Endothelial cell of umbilical vein (primary cell): ENCODE results near the gene DUSP2. TPM values are rescaled to one million over a fixed set of nuclear protein-coding genes. Genes with fewer than 3 reads are reported as not detected.

ENCODE experiments used
- BruUV-seq: library from RNA; stranded (reverse); fragments of 400-500 nt; replicated peaks from 2 replicates; lab custom pipeline; 2021; lab: Mats Ljungman, UMichigan
- CTCF ChIA-PET: fragments of 300-600, 350-600 bp; sonication (Branson Sonifier 250); formaldehyde crosslinking; loops from one replicate; lab custom pipeline; 2021; ENCODE audit warnings: antibody characterized with exemption, inconsistent platforms; lab: Charles Lee
- POLR2A ChIA-PET: fragments of 300-600, 350-600 bp; sonication (Branson Sonifier 250); formaldehyde crosslinking; loops from one replicate; lab custom pipeline; 2021; ENCODE audit warnings: antibody characterized with exemption, inconsistent platforms; lab: Charles Lee
- DNase-seq: peaks from one replicate; pipeline ENCODE4 v3.0.0-alpha.2; 2011; ENCODE audit warnings: low read depth, low spot score
- FAIRE-seq: peaks from 2 replicates; lab custom pipeline; 2011; peaks lifted over from hg19 to GRCh38; lab: Jason Lieb, UNC
- H2AFZ ChIP-seq: 2 replicates; pipeline ENCODE4 v1.6.0; 2012; ENCODE audit warnings: low read depth, low read length, control low read depth, inconsistent platforms
- H3K27ac ChIP-seq: 2 replicates; pipeline ENCODE4 v1.5.1; 2011; ENCODE audit warnings: low read depth, mild to moderate bottlenecking, control low read depth, low read length, moderate library complexity; ENCODE audit not compliant: insufficient read depth
- H3K27me3 ChIP-seq, 2 experiments: 2 replicates each; pipeline versions ENCODE4 v1.6.0 to v1.6.1; 2011; ENCODE audit warnings: low read length in 2 of 2, mixed read lengths in 1 of 2; ENCODE audit not compliant: control insufficient read depth in 2 of 2, insufficient read depth in 2 of 2
- H3K36me3 ChIP-seq, 2 experiments: 2 replicates in 1 of 2; 3 replicates in 1 of 2; pipeline ENCODE4 v1.5.1; 2011; ENCODE audit warnings: low read length in 2 of 2, mild to moderate bottlenecking in 1 of 2, moderate library complexity in 1 of 2; ENCODE audit not compliant: control insufficient read depth in 2 of 2, insufficient read depth in 2 of 2; ENCODE audit errors: extremely low read depth in 1 of 2
- H3K4me1 ChIP-seq: 3 replicates; pipeline ENCODE4 v1.5.1; 2011; ENCODE audit warnings: mild to moderate bottlenecking, low read length; ENCODE audit not compliant: control insufficient read depth, insufficient read depth; ENCODE audit errors: extremely low read depth
- H3K4me2 ChIP-seq: 2 replicates; pipeline ENCODE4 v1.6.1; 2011; ENCODE audit warnings: low read length, control low read depth, mixed read lengths; ENCODE audit not compliant: insufficient read depth
- H3K4me3 ChIP-seq, 3 experiments: fragments of 200-600 bp in 1 of 3; sonication (generic), shearing (Covaris generic) in 1 of 3; replicated peaks in 1 of 3; 2 replicates each; pipeline ENCODE4 v1.5.1; 2011 to 2016; ENCODE audit warnings: control low read depth in 3 of 3, low read length in 3 of 3, mild to moderate bottlenecking in 2 of 3, inconsistent platforms in 1 of 3, low read depth in 1 of 3, moderate library complexity in 1 of 3; ENCODE audit not compliant: insufficient read depth in 1 of 3
- H3K79me2 ChIP-seq: 2 replicates; pipeline ENCODE4 v1.6.0; 2012; ENCODE audit warnings: low read length, inconsistent platforms; ENCODE audit not compliant: control insufficient read depth, insufficient read depth
- H3K9ac ChIP-seq: replicated peaks from 2 replicates; pipeline ENCODE3; 2011; ENCODE audit warnings: low read length, control low read depth; ENCODE audit not compliant: insufficient read depth; ENCODE audit errors: extremely low read depth
- H3K9me1 ChIP-seq: replicated peaks from 3 replicates; pipeline ENCODE4 v1.6.0; 2011; ENCODE audit warnings: mild to moderate bottlenecking, low read length; ENCODE audit not compliant: control insufficient read depth, insufficient read depth; ENCODE audit errors: extremely low read depth
- H3K9me3 ChIP-seq: replicated peaks from 2 replicates; pipeline ENCODE4 v1.5.1; 2012; ENCODE audit warnings: low read length, inconsistent platforms; ENCODE audit not compliant: control insufficient read depth, insufficient read depth
- H4K20me1 ChIP-seq: replicated peaks from 2 replicates; pipeline ENCODE3; 2011; ENCODE audit warnings: mild to moderate bottlenecking, low read length; ENCODE audit not compliant: control insufficient read depth, insufficient read depth; ENCODE audit errors: extremely low read depth
- CTCF ChIP-seq, 2 donors: IDR thresholded peaks; 1 replicate in 1 of 2; 2 replicates in 1 of 2; pipeline ENCODE4 v1.5.1; 2011; ENCODE audit warnings: low read length in 2 of 2, mild to moderate bottlenecking in 2 of 2, moderate library complexity in 2 of 2, control low read depth in 1 of 2, inconsistent platforms in 1 of 2, low read depth in 1 of 2; ENCODE audit not compliant: insufficient read depth in 1 of 2; ENCODE audit errors: extremely low read depth in 1 of 2
- EZH2 ChIP-seq: IDR thresholded peaks from 2 replicates; pipeline ENCODE4 v1.6.1; 2012; ENCODE audit warnings: borderline replicate concordance, low read depth, mild to moderate bottlenecking, moderate library complexity, low read length, inconsistent platforms; ENCODE audit not compliant: severe bottlenecking
- FOS ChIP-seq: IDR thresholded peaks from 2 replicates; pipeline ENCODE4 v1.6.1; 2011; ENCODE audit warnings: mild to moderate bottlenecking, low read length, moderate library complexity, borderline replicate concordance; ENCODE audit not compliant: insufficient read depth
- GATA2 ChIP-seq: IDR thresholded peaks from 2 replicates; pipeline ENCODE4 v1.7.0; 2011; ENCODE audit warnings: low read depth, mild to moderate bottlenecking, moderate library complexity, mixed read lengths, low read length; ENCODE audit not compliant: insufficient read length, insufficient read depth
- JUN ChIP-seq: IDR thresholded peaks from 2 replicates; pipeline ENCODE4 v1.6.1; 2011; ENCODE audit warnings: borderline replicate concordance, low read depth; ENCODE audit not compliant: insufficient read length, insufficient read depth
- MAX ChIP-seq: IDR thresholded peaks from 2 replicates; pipeline ENCODE4 v1.6.1; 2011; ENCODE audit not compliant: insufficient read depth, insufficient read length
- MYC ChIP-seq: IDR thresholded peaks from one replicate; pipeline ENCODE4 v1.6.1; 2011; ENCODE audit warnings: mild to moderate bottlenecking, low read depth, low read length
- POLR2A ChIP-seq: IDR thresholded peaks from 2 replicates; pipeline ENCODE4 v1.6.1; 2012; ENCODE audit warnings: low read depth, mild to moderate bottlenecking, control low read depth, low read length
- POLR2AphosphoS5 ChIP-seq: IDR thresholded peaks from 2 replicates; pipeline ENCODE4 v1.6.1; 2012; ENCODE audit warnings: low read depth, mild to moderate bottlenecking, control low read depth, low read length, moderate library complexity; ENCODE audit not compliant: insufficient read depth
- dilution Hi-C: fragments of 300-500 bp; cut with MboI; formaldehyde crosslinking; loops from one replicate; pipeline ENCODE4 v1.15.0; 2019; ENCODE audit warnings: low sequenced_read_pairs; ENCODE audit not compliant: extremely low pct_ligation_motif_present
- intact Hi-C: fragments of 100-400 bp; cut with micrococcal nuclease; formaldehyde crosslinking; loops from one replicate; pipeline ENCODE4 v1.10.0; 2022
- polyA plus RNA-seq, 4 experiments: library from polyadenylated mRNA; depleted of rRNA in 3 of 4; stranded (reverse) in 3 of 4; unstranded in 1 of 4; fragments of >200 nt; gene quantifications; 2 replicates each; pipeline versions ENCODE4 v1.2.1 to v1.2.3, GENCODE V29; 2011 to 2012; ENCODE audit warnings: missing spikeins in 1 of 4
- total RNA-seq: library from RNA; stranded (reverse); gene quantifications from 2 replicates; pipeline ENCODE4 v1.2.3, GENCODE V29; 2021

Gene DUSP2
- total and polyA plus RNA-seq, 2 donors (not counting 3 experiments of a cell fraction or from before 2014, with no cell fraction given), result 0.33 TPM

- no peaks in the 10 kb centered on the region for H3K9me3 ChIP-seq
- H4K20me1 ChIP-seq, result no peaks in the 10 kb centered on the region
- H2AFZ ChIP-seq, result no peak overlapping the region
- CTCF ChIA-PET, result interaction anchor here (1.5 to 6.3 kb wide), 2 partner anchors 21 to 37 kb away, joined by 3 to 26 read pairs; partner anchors contain the start of gene ADRA2B
- intact Hi-C loops (no loop called here), dilution Hi-C loops (no loop called here)
- no peak for TF ChIP-seq FOS
- no peak for TF ChIP-seq MAX
- no peak for TF ChIP-seq EZH2
- no peak for TF ChIP-seq CTCF (IDR thresholded peaks at IDR 0.05; ENCODE audit: extremely low read depth in 1 of 2, insufficient read depth in 1 of 2, low read depth in 1 of 2, low read length in 2 of 2)
- TF ChIP-seq POLR2AphosphoS5, result no peak
- no peak for TF ChIP-seq JUN
- TF ChIP-seq GATA2, result no peak
- no peak for TF ChIP-seq POLR2A
- no peak for TF ChIP-seq MYC
- no peak overlapping the region for H3K4me3 ChIP-seq
- no peaks in the 10 kb centered on the region for H3K9me1 ChIP-seq
- H3K4me2 ChIP-seq, result no peak overlapping the region
- H3K4me1 ChIP-seq, result no peaks in the 10 kb centered on the region
- BruUV-seq, result no TSS peak
- POLR2A ChIA-PET, result interaction anchor here (0.5 kb wide), 1 partner anchor 116 kb away, joined by 3 read pairs; no protein-coding TSS in a partner anchor
- FAIRE-seq, result no peak
- no peak overlapping the region for H3K27ac ChIP-seq
- no peaks in the 10 kb centered on the region for H3K79me2 ChIP-seq
- no peak overlapping the region for H3K9ac ChIP-seq
- peaks cover 0 to 2% of the 10 kb centered on the region in 2 experiments for H3K27me3 ChIP-seq
- no peak for DNase-seq
- no peaks in the 10 kb centered on the region for H3K36me3 ChIP-seq
These were observed 8.8 kb upstream of the DUSP2 start for GRCh38 chr2:96153991-96154431.
